Activated CD4-positive, alpha-beta T cell treated with anti-CD3 and anti-CD28 coated beads for 36 hours (primary cell): ENCODE results near the gene IGSF21. TPM values are rescaled to one million over a fixed set of nuclear protein-coding genes. Genes with fewer than 3 reads are reported as not detected.

ENCODE experiments used
- ATAC-seq: fragments of 200-7000 bp; cut with Tn5 transposase; one replicate; pipeline ENCODE4 v1.10.0; 2021; ENCODE audit warnings: mild to moderate bottlenecking, moderate library complexity
- CTCF ChIA-PET: fragments of 350-600 bp; sonication (Branson Sonifier 250); formaldehyde crosslinking; loops from one replicate; lab custom pipeline; 2021; ENCODE audit warnings: antibody characterized with exemption; lab: Charles Lee
- POLR2A ChIA-PET: fragments of 350-600 bp; sonication (Branson Sonifier 250); formaldehyde crosslinking; loops from one replicate; lab custom pipeline; 2021; ENCODE audit warnings: antibody characterized with exemption, inconsistent platforms; lab: Charles Lee
- DNase-seq: peaks from one replicate; pipeline ENCODE4 v3.0.0-alpha.2; 2020
- H3K27ac Mint-ChIP-seq: one replicate; pipeline ENCODE4 v1.8.0; 2021; ENCODE audit warnings: mixed read lengths
- H3K27me3 Mint-ChIP-seq: one replicate; pipeline ENCODE4 v1.8.0; 2021; ENCODE audit warnings: mixed read lengths
- H3K36me3 Mint-ChIP-seq: one replicate; pipeline ENCODE4 v1.8.0; 2021; ENCODE audit warnings: low read depth, mixed read lengths
- H3K4me1 Mint-ChIP-seq: one replicate; pipeline ENCODE4 v1.8.0; 2021; ENCODE audit warnings: mixed read lengths
- H3K4me3 Mint-ChIP-seq: one replicate; pipeline ENCODE4 v1.8.0; 2021; ENCODE audit warnings: mild to moderate bottlenecking, moderate library complexity, mixed read lengths
- H3K9me3 Mint-ChIP-seq: one replicate; pipeline ENCODE4 v1.8.0; 2021; ENCODE audit warnings: low read depth, mixed read lengths
- intact Hi-C, 2 experiments: fragments of 100-400 bp; cut with DNase I in 1 of 2; cut with micrococcal nuclease in 1 of 2; formaldehyde crosslinking; loops; one replicate each; pipeline versions ENCODE4 v1.14.2 to v1.15.1; 2022 to 2024; cut with DNase I, micrococcal nuclease
- total RNA-seq, 2 experiments: library from RNA; stranded (reverse); gene quantifications; one replicate each; pipeline ENCODE4 v1.2.3, GENCODE V29; 2021

IGSF21 gene
- total RNA-seq, 2 experiments from 2014 or later: not detected

GRCh38 chr1:18190598-18190997 lies 83.0 kb downstream of the IGSF21 start:
- Mint-ChIP-seq H3K27ac (no peak overlapping the region), H3K27me3 (peaks cover 19% of the 10 kb centered on the region), H3K36me3 (no peaks in the 10 kb centered on the region), H3K4me1 (no peaks in the 10 kb centered on the region), H3K9me3 (no peaks in the 10 kb centered on the region), H3K4me3 (no peak overlapping the region)
- ATAC-seq (no peak), DNase-seq (no peak)
- intact Hi-C loops: no loop called here
- POLR2A ChIA-PET: no interaction called here
- CTCF ChIA-PET: no interaction called here

- ATAC-seq: no peak
- Mint-ChIP-seq H3K27me3 (peaks cover 23% of the 10 kb centered on the region), H3K9me3 (no peaks in the 10 kb centered on the region), H3K27ac (no peak overlapping the region), H3K4me3 (no peak overlapping the region), H3K36me3 (no peaks in the 10 kb centered on the region), H3K4me1 (no peaks in the 10 kb centered on the region)
- ChIA-PET POLR2A (no interaction called here), CTCF (no interaction called here)
- intact Hi-C loops: no loop called here
- DNase-seq: no peak
These were observed 83.4 kb downstream of the IGSF21 start for GRCh38 chr1:18191037-18191436.

GRCh38 chr1:18191481-18192155 lies 84.0 kb downstream of the IGSF21 start:
- H3K9me3 Mint-ChIP-seq: no peaks in the 10 kb centered on the region
- no peak overlapping the region for H3K27ac Mint-ChIP-seq
- no peak for ATAC-seq
- H3K4me1 Mint-ChIP-seq: no peaks in the 10 kb centered on the region
- H3K4me3 Mint-ChIP-seq: no peak overlapping the region
- intact Hi-C loops: no loop called here
- peaks cover 24% of the 10 kb centered on the region for H3K27me3 Mint-ChIP-seq
- ChIA-PET CTCF (no interaction called here), POLR2A (no interaction called here)
- DNase-seq: no peak
- H3K36me3 Mint-ChIP-seq: no peaks in the 10 kb centered on the region

- DNase-seq (no peak), ATAC-seq (no peak)
- Mint-ChIP-seq H3K9me3 (no peaks in the 10 kb centered on the region), H3K4me1 (no peaks in the 10 kb centered on the region), H3K27ac (no peak overlapping the region), H3K36me3 (no peaks in the 10 kb centered on the region), H3K4me3 (no peak overlapping the region), H3K27me3 (peaks cover 23% of the 10 kb centered on the region)
- ChIA-PET POLR2A (no interaction called here), CTCF (no interaction called here)
- intact Hi-C loops: no loop called here
These were observed 84.6 kb downstream of the IGSF21 start for GRCh38 chr1:18192182-18192581.

GRCh38 chr1:18192974-18193373 lies 85.4 kb downstream of the IGSF21 start:
- Mint-ChIP-seq H3K27me3 (peaks cover 23% of the 10 kb centered on the region), H3K36me3 (no peaks in the 10 kb centered on the region), H3K4me3 (no peak overlapping the region), H3K27ac (no peak overlapping the region), H3K4me1 (no peaks in the 10 kb centered on the region), H3K9me3 (no peaks in the 10 kb centered on the region)
- intact Hi-C loops: no loop called here
- CTCF ChIA-PET: no interaction called here
- no peak for ATAC-seq
- POLR2A ChIA-PET: no interaction called here
- DNase-seq: no peak

- Mint-ChIP-seq H3K36me3 (no peaks in the 10 kb centered on the region), H3K27ac (no peak overlapping the region), H3K9me3 (no peaks in the 10 kb centered on the region), H3K4me1 (no peaks in the 10 kb centered on the region), H3K27me3 (peaks cover 39% of the 10 kb centered on the region), H3K4me3 (no peak overlapping the region)
- POLR2A ChIA-PET: no interaction called here
- ATAC-seq (no peak), DNase-seq (no peak)
- CTCF ChIA-PET: interaction anchor here (0.6 kb wide), 1 partner anchor 342 kb away, joined by 3 read pairs; no protein-coding TSS in a partner anchor
- intact Hi-C loops: no loop called here
These were observed 89.7 kb downstream of the IGSF21 start for GRCh38 chr1:18197299-18197698.

GRCh38 chr1:18198260-18198659 lies 90.7 kb downstream of the IGSF21 start:
- CTCF ChIA-PET: no interaction called here
- Mint-ChIP-seq H3K4me3 (no peak overlapping the region), H3K9me3 (no peaks in the 10 kb centered on the region), H3K36me3 (no peaks in the 10 kb centered on the region), H3K27ac (no peak overlapping the region), H3K27me3 (peaks cover 35% of the 10 kb centered on the region), H3K4me1 (no peaks in the 10 kb centered on the region)
- DNase-seq: no peak
- ATAC-seq: no peak
- POLR2A ChIA-PET: no interaction called here
- intact Hi-C loops: no loop called here

- no peaks in the 10 kb centered on the region for H3K36me3 Mint-ChIP-seq
- POLR2A ChIA-PET: no interaction called here
- CTCF ChIA-PET: no interaction called here
These were observed 91.9 kb downstream of the IGSF21 start for GRCh38 chr1:18199462-18199861.

GRCh38 chr1:18200136-18200717 lies 92.6 kb downstream of the IGSF21 start:
- ChIA-PET POLR2A (no interaction called here), CTCF (interaction anchor here (0.6 kb wide), 1 partner anchor 408 kb away, joined by 3 read pairs; no protein-coding TSS in a partner anchor)
- no peak for ATAC-seq
- Mint-ChIP-seq H3K4me1 (no peaks in the 10 kb centered on the region), H3K27ac (no peak overlapping the region), H3K9me3 (no peaks in the 10 kb centered on the region), H3K36me3 (no peaks in the 10 kb centered on the region), H3K4me3 (no peak overlapping the region), H3K27me3 (peaks cover 31% of the 10 kb centered on the region)
- no peak for DNase-seq
- intact Hi-C loops: no loop called here

More at GRCh38 chr1:18199462-18199861, 91.9 kb downstream of the IGSF21 start:
- ATAC-seq: no peak
- no peaks in the 10 kb centered on the region for H3K9me3 Mint-ChIP-seq
- H3K4me1 Mint-ChIP-seq: no peaks in the 10 kb centered on the region
- no peak overlapping the region for H3K27ac Mint-ChIP-seq
- intact Hi-C loops: no loop called here
- no peak overlapping the region for H3K4me3 Mint-ChIP-seq
- peaks cover 32% of the 10 kb centered on the region for H3K27me3 Mint-ChIP-seq
- no peak for DNase-seq

- H3K9me3 Mint-ChIP-seq: no peaks in the 10 kb centered on the region
- DNase-seq: no peak
These were observed 93.3 kb downstream of the IGSF21 start for GRCh38 chr1:18200918-18201317.

GRCh38 chr1:18201997-18202719 lies 94.6 kb downstream of the IGSF21 start:
- CTCF ChIA-PET: no interaction called here
- H3K9me3 Mint-ChIP-seq: peaks cover 3% of the 10 kb centered on the region
- no peak for ATAC-seq
- H3K27ac Mint-ChIP-seq: no peak overlapping the region
- intact Hi-C loops: no loop called here
- POLR2A ChIA-PET: no interaction called here
- no peaks in the 10 kb centered on the region for H3K4me1 Mint-ChIP-seq
- DNase-seq: no peak
- no peak overlapping the region for H3K4me3 Mint-ChIP-seq
- no peaks in the 10 kb centered on the region for H3K36me3 Mint-ChIP-seq
- peaks cover 31% of the 10 kb centered on the region for H3K27me3 Mint-ChIP-seq

More at GRCh38 chr1:18200918-18201317, 93.3 kb downstream of the IGSF21 start:
- Mint-ChIP-seq H3K27ac (no peak overlapping the region), H3K36me3 (no peaks in the 10 kb centered on the region), H3K4me1 (no peaks in the 10 kb centered on the region), H3K4me3 (no peak overlapping the region), H3K27me3 (peaks cover 30% of the 10 kb centered on the region)
- no peak for ATAC-seq
- ChIA-PET POLR2A (no interaction called here), CTCF (no interaction called here)
- intact Hi-C loops: no loop called here

- intact Hi-C loops: no loop called here
- peaks cover 3% of the 10 kb centered on the region for H3K9me3 Mint-ChIP-seq
These were observed 96.0 kb downstream of the IGSF21 start for GRCh38 chr1:18203645-18204044.

More at GRCh38 chr1:18203645-18204044, 96.0 kb downstream of the IGSF21 start:
- H3K27ac Mint-ChIP-seq: no peak overlapping the region
- POLR2A ChIA-PET: no interaction called here
- ATAC-seq (no peak), DNase-seq (no peak)
- H3K4me1 Mint-ChIP-seq: no peaks in the 10 kb centered on the region
- H3K4me3 Mint-ChIP-seq: no peak overlapping the region
- H3K27me3 Mint-ChIP-seq: peaks cover 25% of the 10 kb centered on the region
- CTCF ChIA-PET: no interaction called here
- no peaks in the 10 kb centered on the region for H3K36me3 Mint-ChIP-seq
